Tibial nerve (tissue), 4 donors: ENCODE measurements around the gene WDR76.

Experiments
- CTCF ChIP-seq, 5 experiments: fragments of 200-600 bp in 3 of 5; fragments of 450-650 bp in 2 of 5; sonication (generic) in 3 of 5; IDR thresholded peaks; one replicate each; pipeline ENCODE4 v1.5.1; 2016 to 2019; ENCODE audit warnings: antibody characterized with exemption in 5 of 5, mild to moderate bottlenecking in 3 of 5, moderate library complexity in 2 of 5
- EP300 ChIP-seq, 2 donors: sonication (generic); formaldehyde crosslinking; IDR thresholded peaks; one replicate each; pipeline ENCODE4 v1.6.1; 2017; ENCODE audit warnings: antibody characterized with exemption in 2 of 2, mild to moderate bottlenecking in 1 of 2

DNA sequence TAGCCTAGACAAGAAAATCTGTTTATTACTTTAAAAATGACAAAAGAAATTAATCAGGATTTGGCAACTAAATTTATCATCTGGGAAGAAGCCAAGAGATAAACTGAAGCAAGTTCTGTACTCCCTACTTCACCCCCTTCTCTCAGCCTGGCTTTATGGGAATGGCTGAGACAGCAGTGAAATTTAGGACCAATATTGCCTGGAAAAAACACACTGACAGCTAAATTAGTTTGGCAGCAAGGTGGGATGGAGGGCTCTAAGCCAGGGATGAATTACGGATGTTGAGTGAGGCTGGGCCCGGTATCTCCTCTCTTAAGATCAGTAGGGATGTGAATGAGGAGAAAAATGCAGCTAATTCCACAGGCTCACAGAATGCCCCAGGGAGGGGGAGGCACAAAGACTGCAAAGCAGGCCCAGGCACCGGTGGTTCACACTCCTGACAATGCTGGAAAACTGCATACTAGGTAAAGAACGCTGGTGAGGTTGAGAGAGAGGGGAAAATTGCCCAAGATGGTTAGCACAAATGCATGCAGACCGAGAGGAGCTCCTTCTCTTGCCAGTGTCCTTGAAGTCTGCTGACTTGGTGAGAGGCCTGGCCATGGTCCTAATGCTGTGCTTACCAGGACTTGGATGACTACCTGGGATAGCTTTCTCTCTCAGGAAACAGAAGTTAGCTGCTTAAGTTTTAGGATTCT lies 89.0 kb downstream of the WDR76 start:
- TF ChIP-seq CTCF (IDR thresholded peaks at IDR 0.05): no peak
- no peak for TF ChIP-seq EP300 (IDR thresholded peaks at IDR 0.05)
